ENCODE results near the gene ADAM33.

ADAM33 gene

GRCh38 chr20:3645309-3646066, 36.3 kb downstream of the ADAM33 start:
- no peak for DNase-seq

- DNase-seq, result no peak
Measured at GRCh38 chr20:3640259-3640658, 41.6 kb downstream of the ADAM33 start.

DNA sequence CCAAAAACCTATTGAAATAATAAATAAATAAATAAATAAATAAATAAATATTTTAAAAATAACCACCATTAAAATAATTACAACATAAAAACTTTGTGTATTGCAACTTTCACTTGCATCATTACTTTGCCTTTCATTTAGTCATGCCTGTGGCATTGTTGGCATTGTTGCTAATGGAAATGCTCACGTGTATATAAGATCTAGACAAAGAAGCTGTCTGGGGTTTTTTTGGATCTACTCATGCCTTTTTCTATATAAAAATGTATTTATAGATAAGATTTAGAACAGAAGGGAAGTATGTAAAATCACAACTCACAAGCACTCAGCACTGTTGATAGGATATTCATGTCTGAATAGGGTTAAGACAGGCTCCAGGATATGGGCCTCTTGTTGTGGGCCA, 46.5 kb downstream of the ADAM33 start:
- DNase-seq, result no peak

GRCh38 chr20:3633913-3634478, 47.8 kb downstream of the ADAM33 start:
- DNase-seq, result no peak

GRCh38 chr20:3632311-3633004, 49.4 kb downstream of the ADAM33 start:
- DNase-seq, result no peak

- DNase-seq, result no peak
Measured at GRCh38 chr20:3631534-3631933, 50.3 kb downstream of the ADAM33 start.

DNA sequence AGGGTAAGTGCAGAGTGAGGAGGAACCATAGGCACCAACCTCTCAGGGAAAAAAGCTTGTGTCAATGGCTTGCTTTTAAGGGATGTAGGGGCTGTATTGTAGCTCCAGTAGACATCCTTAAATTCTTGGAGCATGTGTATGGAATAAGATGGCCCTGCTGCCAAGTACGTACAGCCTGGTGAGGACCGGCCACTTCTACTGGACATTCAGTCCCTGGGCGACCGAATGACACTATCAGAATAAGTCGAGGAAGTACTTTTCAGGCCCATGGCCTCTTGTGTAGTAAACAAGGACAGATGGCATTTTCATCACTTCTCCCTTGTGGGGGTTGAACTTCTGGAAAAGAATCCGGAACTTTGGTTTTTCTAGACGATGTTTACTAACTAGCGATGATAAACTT, 51.4 kb downstream of the ADAM33 start:
- DNase-seq, result no peak

GRCh38 chr20:3629893-3630292, 51.9 kb downstream of the ADAM33 start:
- DNase-seq, result no peak

DNA sequence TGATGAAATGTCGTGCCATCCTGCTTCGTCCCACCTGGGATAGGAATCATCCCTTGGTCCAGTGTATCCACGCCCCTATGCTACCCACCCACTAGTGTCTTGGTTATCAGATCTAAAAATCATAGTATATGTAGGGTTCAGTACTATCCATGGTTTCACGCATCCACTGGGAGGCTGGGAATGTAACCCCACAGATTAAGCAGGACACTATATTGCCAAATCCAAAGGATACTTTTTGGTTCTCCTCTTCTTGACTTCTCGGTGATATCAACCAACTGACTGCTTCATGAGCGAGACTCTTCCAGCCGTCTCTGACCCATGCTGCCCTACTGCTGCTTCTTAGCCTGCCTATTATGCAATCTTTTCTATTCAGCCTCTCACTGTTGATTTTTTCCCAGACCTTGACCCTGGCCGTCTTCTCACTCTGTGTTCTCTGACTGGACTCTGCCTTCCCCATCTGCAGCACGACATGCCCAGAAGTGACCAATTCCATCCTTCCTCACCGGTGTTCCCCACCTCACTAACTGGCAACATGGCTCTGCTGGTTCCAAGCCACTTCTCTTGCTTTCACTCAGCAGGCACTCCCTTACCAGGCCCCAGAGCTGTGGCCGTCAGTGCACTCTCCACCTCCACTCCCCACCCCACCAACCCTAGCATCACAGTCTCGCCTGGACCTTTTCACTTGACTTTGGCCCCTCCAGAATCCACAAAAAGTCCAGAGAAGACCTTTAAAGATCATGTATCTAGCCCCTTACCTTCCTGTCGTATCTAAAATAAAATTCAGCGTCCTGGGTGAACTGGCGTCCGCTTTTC, 53.1 kb downstream of the ADAM33 start:
- DNase-seq, result no peak

DNA sequence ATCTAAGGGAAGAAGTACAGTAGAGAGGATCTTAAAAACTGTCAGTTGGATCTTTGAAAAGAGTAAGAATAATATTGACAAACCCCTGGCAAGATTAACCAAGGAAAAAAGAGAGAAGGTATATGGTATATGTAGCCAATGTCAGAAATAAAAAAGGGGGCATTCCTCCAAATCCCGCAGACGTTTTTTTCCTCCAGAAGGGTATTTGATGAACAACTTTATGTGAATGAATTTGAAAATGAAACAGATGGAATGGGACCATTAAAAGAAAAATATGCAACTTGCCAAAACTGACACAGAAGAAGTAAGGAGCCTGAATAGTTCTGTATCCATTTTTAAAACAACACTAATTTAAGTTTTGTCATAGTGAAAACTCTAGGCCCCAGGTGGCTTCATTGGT, 54.3 kb downstream of the ADAM33 start:
- DNase-seq, result no peak

- DNase-seq, result no peak
Measured at GRCh38 chr20:3622406-3622805, 59.4 kb downstream of the ADAM33 start.

- DNase-seq, result no peak
Measured at GRCh38 chr20:3621111-3621510, 60.7 kb downstream of the ADAM33 start.

Data from activated T-cell treated with anti-CD3 and anti-CD28 coated beads for 4 hours (primary cell).